ENCODE results near the gene PLA2G2E.

PLA2G2E gene

DNA sequence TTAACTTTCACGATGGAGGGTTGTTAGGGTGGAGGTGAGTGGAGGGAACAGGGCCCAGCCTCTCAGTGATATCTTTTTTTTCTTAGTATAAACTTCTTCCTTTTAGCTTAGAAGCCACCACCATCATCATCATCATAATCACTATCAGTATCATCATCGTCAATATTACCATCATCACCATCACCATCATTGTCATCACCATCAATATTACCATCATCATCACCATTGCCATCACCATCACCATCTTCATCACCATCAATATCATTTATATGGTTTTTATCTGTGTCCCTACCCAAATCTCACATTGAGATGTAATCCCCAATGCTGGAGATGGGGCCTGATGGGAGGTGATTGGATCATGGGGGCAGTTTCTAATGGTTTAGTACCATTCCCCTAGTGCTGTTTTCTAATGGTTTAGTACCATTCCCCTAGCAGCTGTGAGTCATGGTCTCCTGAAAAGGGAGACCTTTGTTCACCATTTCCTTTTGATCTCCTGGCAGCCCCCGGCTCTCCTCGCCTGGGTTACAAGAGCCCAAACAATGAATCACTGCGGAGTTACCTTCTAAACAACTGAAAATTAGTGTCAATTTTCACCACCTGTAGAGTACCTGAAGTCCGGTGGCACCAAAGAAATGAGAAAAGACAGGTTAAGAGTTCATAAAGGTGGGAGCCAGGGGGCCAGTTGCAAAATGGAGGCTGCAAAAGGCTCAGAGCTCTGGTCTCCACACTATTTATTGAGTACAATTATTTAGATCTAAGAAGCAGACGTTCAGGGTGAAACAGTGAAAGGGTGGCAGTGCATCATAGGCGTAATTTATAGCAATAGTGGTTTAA is 3.1 kb upstream of the PLA2G2E start:
- no peak for DNase-seq

DNA sequence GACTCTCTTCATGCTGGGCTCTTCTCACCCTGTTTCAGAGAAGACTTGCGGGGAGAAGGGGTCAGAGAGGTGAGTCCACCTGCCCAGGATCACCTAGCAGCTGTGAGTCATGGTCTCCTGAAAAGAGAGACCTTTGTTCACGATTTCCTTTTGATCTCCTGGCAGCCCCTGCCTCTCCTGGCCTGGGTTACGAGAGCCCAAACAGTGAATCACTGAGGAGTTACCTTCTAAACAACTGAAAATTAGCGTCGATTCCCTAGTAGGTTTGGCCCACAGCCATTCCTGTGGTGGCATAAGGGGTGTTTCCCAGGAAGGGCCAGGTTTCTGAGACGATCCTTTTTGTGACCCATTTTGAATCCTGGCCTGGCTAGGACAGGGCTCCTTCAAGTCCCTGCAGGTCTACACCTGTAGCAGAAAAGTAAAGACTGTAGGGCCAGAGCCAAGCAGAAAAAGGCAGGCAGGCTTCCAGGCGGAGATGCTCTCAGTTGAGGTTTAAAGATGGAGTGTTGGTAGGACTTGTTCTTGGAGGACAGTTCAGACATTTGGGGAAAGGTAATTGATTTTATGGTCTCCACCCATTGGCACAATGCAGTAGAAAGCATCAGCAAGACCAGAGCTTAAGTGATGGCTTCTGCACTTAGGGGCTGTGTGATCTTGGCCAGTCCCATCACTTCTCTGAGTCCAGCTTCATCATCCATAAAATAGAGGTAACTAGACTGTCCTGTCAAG is 2.1 kb upstream of the PLA2G2E start:
- no peak for DNase-seq

DNA sequence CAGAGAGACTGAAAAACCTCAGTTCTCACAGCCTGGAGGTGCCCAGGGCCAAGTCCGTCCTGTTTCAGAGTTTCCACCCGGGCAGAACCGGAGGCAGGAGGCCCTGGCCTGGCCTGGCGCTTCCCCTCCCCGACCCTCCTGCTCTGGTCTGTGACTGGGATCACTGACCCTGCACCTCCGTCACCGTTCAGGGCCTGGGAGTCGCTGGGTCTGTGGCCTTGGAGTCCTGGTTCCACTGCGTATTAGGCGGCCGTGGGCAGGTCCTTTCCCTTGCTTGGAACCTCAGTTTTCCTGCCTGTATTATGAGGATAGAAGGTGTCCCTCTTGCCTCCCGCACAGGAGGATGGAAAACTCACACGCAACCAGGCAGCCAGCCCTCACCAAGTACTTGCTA is 533 bp upstream of the PLA2G2E start:
- DNase-seq, result no peak

DNA sequence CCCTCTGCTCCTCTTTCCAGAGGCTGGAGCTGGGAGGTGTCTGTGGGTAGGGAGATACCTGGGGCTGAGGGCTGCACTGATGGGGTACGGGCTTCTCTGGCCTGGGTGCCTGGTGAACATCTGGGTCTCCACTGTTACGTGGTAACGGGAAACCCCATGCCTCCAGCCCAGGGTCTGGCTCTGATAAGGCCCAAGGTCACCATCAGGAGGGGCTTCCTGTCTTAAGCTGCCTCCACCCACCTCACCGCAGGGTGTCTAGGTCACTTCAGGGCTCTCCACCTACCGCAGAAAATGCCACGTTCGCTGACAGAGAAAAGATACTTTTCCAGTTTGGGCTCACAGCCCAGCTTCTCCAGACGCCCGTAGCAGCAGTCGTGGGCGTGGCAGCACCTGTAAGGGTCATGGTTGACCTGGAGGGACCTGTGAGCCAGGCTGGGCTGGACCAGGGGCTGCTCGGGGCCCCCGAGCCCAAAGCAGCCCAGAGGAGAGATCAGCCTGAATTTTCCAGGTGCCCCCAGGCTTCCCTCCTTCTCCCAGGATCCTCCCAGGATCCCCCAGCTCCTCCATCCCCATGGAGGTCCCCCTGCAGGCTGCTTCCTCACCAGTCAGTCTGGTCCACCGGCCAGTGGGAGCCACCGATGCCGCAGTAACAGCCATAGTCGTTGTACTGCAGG is 1.3 kb downstream of the PLA2G2E start:
- DNase-seq, result no peak

DNA sequence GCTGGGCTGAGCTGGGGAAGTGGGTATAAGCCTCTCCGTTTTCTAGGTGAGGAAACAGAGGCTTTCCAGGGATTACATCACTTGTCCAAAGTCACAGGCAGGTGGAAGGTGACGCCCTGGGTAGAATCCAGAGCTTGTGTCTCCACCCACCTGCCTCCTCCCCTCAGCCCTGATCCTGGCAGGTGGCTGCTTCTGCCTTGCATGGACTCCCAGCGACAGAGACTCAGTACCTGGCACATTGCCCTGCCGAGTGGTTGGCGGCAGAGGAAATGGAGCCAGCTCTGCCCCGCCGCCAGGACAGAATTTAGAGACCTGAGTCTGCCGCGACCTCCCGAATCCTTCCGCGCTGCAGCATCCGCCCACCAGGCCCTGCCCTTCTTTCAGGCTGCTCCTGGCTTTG is 2.1 kb downstream of the PLA2G2E start:
- DNase-seq, result no peak

DNA sequence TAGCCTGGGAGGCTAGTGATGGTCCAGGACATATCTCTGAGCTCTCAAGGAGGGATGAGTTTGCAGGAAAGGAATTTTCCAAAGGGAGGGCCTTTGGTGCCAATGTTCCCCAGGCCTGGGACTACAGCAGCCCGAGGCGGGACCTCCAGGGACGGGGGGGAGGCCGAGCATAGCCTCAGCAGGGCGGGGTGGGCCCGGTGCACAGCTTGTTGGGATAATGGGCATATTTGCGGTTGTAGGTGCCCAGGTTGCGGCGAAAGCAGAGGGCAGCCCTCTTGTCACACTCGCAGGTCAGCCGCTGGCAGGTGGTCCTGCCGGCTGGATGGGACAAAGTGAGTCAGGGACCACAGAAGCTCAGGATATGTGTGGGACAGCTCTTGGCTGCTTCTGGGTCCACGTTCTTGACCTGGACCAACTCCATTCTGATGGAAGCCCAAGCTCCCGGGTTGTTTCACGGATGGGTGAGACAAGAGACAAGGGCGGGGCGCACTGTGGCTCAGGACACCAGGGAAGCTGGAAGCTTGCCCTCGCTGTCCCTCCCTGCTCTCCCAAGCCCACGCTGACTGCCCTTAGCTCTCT is 3.2 kb downstream of the PLA2G2E start:
- no peak for DNase-seq

DNA sequence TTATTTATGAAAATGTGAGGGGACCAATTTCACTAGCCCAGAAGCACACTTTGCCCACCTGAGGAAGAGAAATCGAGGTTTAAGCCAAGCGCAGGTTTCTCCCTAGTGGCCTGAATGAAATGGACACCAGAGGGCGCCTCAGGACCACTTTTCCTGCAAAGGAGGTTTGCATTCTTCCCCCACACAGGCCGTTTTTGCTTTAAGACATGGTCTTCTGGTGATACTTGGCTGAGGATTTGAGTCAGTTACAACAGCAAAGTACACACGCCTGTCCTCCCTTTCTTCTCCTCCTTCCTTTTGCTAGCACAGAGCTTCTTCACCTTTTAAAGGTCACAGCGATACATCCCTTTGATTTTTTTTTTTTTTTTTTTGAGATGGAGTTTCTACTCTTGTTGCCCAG is 5.4 kb downstream of the PLA2G2E start:
- peak; percentile 86 to 89 for DNase-seq

DNA sequence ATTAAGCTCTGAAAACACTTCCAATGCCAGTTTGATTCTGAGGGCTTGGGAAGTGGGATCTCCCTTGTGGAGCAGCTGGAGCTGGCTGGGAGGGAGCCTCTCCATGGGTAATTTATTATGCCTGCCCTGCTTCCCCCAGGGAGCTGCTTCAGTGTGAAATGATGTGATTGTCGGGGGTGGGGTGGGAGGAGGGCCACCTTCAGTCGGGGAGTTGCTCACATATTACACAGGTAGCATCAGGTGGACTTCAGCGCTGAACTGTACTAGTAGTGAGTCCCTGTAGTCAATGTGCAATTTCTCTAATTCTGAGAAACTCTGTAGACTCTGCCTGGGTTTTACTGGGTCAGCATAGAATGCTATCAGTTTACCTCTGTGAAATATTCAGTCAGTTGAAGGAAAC is 12.8 kb downstream of the PLA2G2E start:
- DNase-seq, result no peak

DNA sequence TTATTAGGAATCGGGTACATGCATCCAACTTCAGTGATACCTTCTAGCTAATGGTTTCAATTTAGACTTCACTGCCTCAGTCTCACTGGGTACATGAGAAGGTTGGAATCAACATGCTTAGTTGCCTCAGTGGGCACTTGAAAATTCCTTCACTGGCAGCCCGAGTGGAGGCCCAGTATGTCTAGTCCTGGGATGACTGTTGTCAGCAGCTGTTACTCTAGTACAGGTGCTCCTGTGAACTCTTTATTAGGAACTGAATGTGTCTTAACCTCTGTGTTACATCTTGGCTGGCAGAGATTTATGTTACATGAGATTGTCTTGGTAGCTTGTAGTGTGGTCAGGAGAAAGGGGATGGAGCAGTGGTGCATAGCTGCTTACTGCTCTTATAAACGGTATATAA is 13.4 kb downstream of the PLA2G2E start:
- no peak for DNase-seq

DNA sequence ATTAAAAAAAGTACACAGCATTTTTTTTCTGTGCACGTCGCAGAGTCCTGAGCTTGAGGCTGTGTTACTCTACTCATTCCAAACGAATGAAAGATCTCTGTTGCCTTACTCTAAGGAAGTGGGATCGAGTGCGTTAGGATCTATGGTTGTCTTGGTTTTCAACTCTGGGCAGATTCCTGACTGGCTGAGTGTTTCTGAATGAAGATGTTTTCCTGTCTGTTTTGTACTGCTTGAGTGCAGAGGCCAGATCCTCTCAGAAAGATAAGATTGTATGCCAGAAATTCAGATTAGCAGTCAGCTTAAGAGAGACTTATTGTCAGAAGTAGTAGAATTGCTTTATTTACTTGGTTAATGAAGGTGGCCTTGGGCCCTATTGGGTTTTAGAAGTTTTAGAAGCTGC is 14.0 kb downstream of the PLA2G2E start:
- DNase-seq, result no peak

DNA sequence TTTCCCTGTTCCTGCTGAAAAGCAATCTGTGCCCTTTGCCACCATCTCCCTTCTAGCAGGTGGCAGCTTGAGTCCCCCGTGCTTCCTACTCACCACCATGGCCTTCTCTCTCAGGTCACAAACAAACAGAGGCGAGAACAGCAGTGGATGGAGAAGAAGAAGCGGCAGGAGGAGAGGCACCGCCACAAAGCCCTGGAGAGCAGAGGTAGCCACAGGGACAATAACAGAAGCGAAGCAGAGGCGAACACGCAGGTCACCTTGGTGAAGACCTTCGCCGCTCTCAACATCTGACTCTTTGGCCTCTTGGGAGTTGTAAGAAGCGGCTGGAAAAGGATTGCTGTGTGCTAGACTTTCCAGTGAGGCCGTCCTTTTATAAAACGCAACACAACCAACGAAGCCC is 16.0 kb downstream of the PLA2G2E start:
- DNase-seq, result no peak

DNA sequence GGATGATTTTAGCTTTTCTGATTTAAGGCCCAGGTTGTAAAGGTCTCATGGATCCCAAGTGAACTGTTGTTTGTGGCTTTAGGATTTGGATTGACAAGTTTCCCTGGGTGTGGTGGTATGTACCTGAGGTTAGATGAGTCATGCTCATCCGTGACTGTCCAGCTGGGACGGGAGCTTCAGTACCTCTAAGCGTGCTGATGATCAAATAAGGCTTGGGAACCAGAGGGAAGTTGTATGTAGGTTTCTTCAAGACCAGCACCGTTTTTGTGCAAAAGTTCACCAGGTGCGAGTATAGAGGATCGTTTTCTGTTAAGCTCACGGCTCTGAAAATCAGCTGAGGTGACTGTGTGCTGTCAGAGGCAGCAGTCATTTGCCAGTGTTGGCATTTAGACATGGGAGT is 19.8 kb downstream of the PLA2G2E start:
- no peak for DNase-seq

DNA sequence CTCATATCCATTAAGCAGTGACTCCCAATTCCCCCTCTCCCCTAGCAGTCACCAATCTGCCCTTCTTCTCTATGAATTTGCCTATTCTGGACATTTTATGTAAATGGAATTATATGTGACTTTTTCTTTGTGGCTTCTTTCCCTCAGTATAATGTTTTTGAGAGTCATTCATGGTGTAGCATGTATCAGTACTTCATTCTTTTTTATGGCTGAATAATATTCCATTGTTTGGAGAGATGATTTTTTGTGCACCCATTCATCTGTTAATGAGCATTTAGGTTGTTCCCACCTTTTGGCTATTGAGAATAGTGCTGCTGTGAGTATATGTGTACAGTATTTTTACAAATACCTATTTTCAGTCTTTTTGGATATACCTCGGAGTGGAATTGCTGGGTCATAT is 21.8 kb downstream of the PLA2G2E start:
- DNase-seq, result no peak

DNA sequence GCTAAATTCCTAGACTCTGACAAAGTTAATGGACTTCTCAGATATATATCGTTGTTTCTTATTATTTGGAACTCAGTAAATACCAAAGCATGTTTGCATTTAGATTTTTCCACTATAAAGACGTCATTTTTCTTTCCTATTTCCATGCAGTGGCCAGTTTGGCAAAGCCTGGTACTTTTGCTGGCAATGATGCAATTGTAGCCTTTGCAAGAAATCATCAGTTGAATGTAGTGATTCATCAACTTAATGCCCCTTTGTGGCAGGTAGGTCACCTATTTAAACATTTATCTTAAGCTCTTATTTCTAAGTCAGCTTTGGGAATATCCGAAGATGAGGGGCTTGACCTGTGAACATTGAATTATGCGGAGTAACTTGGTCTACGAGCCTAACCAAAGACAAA is 29.2 kb downstream of the PLA2G2E start:
- DNase-seq, result no peak

DNA sequence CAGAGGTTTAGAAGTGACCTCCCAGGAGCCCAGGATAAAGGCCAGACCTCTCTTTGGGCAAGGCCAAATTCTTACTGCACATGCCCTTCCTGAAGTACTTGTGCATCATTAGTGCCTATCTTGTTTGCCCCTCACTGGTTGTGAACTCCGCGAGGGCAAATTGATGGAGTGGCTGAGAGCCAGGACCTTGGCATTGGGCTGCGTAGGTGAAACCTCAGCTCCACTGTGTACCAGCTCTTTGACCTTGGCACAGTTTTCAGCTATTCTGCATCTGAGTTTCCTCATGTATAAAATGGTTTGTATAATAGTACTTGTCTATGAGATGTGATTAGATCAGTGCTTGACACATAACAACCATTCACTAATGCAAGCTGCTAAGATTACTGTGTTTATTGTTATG is 29.7 kb downstream of the PLA2G2E start:
- DNase-seq, result no peak

DNA sequence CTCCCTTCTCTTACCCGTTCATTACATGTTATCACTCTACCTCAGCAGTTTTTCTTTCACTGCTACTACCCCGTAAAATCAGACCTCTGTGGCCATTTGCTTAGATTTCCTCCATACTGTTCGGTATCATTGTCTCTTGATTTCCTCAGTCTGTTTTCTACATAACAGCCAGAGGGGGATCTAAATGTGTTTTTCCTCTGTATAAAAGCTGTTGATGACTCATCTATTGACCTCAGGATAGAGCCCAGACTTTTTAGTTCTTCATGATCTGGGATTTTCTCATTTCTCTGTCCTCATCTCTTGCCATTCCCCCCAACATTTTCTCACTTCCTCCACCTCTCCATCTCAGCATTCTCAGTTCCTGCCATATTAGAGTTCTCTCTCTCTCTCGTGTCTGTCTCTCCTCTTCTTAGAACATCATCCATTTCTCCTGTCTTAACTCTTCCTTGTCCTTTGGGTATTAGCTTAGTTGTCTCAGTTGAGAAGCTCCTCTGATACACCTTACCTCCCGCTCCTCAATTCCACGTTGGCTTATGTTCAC is 30.7 kb downstream of the PLA2G2E start:
- no peak for DNase-seq

DNA sequence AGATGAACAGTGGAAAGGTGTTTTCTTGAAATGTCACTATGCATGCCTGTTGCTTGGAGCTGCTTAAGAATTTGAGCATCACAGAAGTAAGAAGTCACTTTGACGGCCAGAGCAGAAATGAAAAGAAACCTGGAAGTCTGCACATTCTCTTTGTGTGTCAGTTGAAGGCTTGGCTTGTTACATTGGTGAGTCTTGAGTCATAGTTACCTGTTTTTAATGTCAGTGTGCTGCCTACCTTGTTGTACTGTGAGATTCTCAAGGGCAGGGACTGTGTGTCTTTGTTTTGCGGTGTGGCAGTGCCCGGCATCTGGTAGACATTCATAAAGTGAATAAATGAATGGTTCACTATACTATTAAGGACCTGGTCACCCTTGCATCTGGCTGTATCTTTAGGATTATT is 31.3 kb downstream of the PLA2G2E start:
- DNase-seq, result no peak

DNA sequence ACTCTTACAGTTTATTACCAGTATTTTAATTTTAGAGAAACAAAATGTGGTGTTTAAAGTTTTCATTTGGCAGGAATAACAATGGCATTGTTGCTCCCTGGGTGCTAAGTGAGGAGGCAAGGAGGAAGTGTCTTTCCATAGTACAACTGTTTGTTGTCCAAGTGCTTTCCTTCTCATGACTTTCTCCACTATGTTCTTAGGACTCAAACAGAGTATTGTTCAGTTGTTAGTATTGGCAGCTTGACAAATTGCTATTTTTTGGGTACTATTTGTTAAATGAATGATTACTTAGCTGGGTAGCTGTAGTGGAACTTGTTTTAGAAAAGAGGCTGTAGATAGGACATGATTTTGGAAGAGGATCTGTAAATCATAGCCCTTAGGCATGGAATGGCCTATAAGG is 33.8 kb downstream of the PLA2G2E start:
- no peak for DNase-seq

DNA sequence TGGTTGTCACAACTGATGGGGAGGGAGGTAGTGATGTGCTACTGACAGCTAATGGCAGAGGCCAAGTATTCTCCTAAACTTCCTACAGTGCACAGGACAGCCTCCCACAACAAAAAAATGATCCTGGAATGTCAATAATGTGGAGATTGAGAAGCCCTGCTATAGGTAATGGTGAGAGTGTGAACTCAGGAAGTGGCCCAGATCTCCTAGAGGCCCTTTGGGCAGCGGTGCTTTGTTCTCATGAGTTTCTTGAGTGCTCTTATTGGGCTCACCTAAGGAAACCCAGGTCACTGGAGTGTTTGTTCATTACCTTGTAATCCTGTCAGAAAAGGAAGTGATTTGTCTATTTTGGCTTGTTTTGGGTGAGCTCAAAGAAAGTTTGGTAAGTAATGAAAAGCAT is 35.3 kb downstream of the PLA2G2E start:
- DNase-seq, result no peak

DNA sequence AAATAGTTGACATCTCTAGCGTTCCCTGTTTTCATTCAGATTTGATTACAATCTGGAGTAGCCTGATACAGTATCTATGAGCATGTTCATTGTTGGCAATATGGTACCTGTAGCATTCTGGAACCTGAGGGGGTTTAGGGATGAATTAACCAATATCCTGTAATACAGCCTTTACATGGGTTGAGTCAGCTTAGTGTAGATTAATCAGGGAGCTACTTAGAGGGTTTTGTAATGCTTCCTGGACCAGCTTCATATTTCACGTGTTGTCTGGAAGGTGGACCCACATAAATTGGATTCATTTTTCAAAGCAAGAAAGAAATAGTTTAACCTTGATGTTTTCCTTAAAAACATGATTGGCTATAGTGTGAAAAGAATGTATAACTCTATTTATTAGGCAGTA is 37.6 kb downstream of the PLA2G2E start:
- DNase-seq, result no peak

DNA sequence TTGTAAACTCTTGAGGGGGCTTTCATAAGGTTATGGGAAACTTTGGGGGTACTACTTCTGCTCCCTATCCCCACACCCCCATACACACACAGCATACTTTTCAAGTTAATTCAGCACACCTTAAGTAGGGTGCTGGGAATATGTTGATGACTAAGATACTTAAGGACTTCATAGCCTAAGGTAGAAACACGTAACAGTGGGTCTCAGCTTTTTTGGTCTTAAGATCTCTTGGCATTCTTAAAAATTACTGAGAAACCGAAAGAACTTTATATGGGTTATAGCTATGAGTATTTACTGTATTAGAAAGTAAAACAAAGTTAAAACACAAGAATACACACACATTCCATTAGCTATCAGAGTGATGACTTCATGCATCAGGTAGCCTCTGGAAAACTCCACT is 39.1 kb downstream of the PLA2G2E start:
- DNase-seq, result no peak

DNA sequence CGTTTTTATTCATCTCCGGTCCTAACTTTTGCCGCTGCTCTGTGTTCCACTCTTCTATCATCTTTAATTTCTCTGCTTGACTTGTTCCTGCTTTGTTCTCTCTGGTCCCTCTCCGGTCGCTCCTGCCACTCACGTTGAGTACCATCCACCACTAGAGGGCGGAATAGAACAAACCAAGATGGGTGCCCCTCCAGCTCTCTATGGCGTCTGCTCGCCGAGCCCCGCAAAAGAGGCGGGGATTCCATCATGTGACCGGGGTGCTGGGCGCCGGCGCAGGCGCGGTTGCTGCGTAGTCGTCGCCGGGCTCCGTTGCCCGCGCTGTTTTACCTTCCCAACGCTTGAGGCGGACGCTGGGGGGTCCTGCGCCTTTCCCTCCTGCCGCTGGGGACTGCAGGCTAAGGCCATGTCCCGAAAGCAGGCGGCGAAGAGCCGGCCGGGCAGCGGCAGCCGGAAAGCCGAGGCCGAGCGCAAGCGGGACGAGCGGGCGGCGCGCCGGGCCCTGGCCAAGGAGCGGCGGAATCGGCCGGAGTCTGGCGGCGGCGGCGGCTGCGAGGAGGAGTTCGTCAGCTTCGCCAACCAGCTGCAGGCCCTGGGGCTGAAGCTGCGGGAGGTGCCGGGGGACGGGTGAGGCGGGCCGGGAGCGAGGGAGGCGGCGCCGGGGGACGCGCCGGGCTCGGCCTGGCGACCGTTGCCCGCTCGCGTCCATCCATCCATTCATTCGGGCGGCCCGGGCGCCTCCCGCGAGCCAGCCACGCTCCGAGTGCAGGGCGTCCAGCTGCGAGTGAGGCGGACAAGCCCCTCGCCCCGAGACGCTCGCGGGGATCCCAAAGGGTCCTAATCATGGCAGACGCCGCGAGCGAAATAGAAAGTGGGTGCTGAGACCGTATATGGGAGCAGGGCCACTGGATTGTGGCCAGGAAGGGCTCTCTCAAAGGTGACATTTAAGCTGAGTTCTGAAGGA is 41.0 kb downstream of the PLA2G2E start, which contains the start of gene OTUD3:
TSS of gene OTUD3 (plus strand) at position 285 of the 961 bp plus-strand sequence. CDS start at position 404, 119 bp downstream.
- DNase-seq, result peak; percentile 93 to 96
